GM12878 (cell line): ENCODE data around the gene KIF25.

Source experiments
- E2F4 ChIP-seq: IDR thresholded peaks from 2 replicates; pipeline ENCODE4 v1.6.1; 2012; ENCODE audit warnings: low read depth, low read length, improper control_type of control experiment
- POLR2A ChIP-seq: IDR thresholded peaks from 2 replicates; pipeline ENCODE4 v1.6.1; 2011; ENCODE audit warnings: low read depth, mild to moderate bottlenecking, low read length
- ZNF274 ChIP-seq: IDR thresholded peaks from one replicate; pipeline ENCODE4 v1.8.0; 2011; ENCODE audit not compliant: insufficient read length, insufficient read depth
- TF ChIP-seq, protein P1 (sequence below), 3 experiments: IDR thresholded peaks in 2 of 3; conservative IDR thresholded peaks in 1 of 3; 2 replicates each; pipeline ENCODE4 v1.5.1; 2011; ENCODE audit warnings: low read depth in 3 of 3, low read length in 3 of 3, mild to moderate bottlenecking in 3 of 3, control low read depth in 2 of 3, moderate library complexity in 2 of 3, inconsistent platforms in 1 of 3, mixed read lengths in 1 of 3; ENCODE audit not compliant: control insufficient read depth in 2 of 3, insufficient read depth in 1 of 3; ENCODE audit errors: extremely low read depth in 1 of 3
- TF ChIP-seq, protein P2 (sequence below): fragments of 450-650 bp; conservative IDR thresholded peaks from 2 replicates; pipeline ENCODE4 v1.6.1; 2017; ENCODE audit warnings: mild to moderate bottlenecking, moderate library complexity

GRCh38 chr6:168075216-168075615 lies 77.7 kb downstream of the KIF25 start:
- TF ChIP-seq, protein P1, sequence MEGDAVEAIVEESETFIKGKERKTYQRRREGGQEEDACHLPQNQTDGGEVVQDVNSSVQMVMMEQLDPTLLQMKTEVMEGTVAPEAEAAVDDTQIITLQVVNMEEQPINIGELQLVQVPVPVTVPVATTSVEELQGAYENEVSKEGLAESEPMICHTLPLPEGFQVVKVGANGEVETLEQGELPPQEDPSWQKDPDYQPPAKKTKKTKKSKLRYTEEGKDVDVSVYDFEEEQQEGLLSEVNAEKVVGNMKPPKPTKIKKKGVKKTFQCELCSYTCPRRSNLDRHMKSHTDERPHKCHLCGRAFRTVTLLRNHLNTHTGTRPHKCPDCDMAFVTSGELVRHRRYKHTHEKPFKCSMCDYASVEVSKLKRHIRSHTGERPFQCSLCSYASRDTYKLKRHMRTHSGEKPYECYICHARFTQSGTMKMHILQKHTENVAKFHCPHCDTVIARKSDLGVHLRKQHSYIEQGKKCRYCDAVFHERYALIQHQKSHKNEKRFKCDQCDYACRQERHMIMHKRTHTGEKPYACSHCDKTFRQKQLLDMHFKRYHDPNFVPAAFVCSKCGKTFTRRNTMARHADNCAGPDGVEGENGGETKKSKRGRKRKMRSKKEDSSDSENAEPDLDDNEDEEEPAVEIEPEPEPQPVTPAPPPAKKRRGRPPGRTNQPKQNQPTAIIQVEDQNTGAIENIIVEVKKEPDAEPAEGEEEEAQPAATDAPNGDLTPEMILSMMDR (IDR thresholded peaks at IDR 0.05 in 2 of 3, conservative IDR thresholded peaks at IDR 0.05 in 1 of 3; ENCODE audit: control insufficient read depth in 2 of 3, extremely low read depth in 1 of 3, insufficient read depth in 1 of 3, low read depth in 3 of 3, low read length in 3 of 3), result no peak
- TF ChIP-seq, protein P2, sequence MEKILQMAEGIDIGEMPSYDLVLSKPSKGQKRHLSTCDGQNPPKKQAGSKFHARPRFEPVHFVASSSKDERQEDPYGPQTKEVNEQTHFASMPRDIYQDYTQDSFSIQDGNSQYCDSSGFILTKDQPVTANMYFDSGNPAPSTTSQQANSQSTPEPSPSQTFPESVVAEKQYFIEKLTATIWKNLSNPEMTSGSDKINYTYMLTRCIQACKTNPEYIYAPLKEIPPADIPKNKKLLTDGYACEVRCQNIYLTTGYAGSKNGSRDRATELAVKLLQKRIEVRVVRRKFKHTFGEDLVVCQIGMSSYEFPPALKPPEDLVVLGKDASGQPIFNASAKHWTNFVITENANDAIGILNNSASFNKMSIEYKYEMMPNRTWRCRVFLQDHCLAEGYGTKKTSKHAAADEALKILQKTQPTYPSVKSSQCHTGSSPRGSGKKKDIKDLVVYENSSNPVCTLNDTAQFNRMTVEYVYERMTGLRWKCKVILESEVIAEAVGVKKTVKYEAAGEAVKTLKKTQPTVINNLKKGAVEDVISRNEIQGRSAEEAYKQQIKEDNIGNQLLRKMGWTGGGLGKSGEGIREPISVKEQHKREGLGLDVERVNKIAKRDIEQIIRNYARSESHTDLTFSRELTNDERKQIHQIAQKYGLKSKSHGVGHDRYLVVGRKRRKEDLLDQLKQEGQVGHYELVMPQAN, result no peak
- no peak for TF ChIP-seq ZNF274
- no peak for TF ChIP-seq E2F4
- TF ChIP-seq POLR2A, result no peak
